Measurements from ENCODE around the gene CCN5.
"Not testable (repeated sequence)": the region's sequence is repeated elsewhere in the genome, so short reads cannot be mapped to it uniquely, and the experiment has no call there.

- not testable (repeated sequence) for TF ChIP-seq CTCF (IDR thresholded peaks at IDR 0.05); TEAD1 (CRISPR knock-in tag; IDR thresholded peaks at IDR 0.05); ZNF232 (CRISPR knock-in tag; IDR thresholded peaks at IDR 0.05); ELF4 (CRISPR knock-in tag; IDR thresholded peaks at IDR 0.05; ENCODE audit: low read depth); FOXK1 (CRISPR knock-in tag; IDR thresholded peaks at IDR 0.05); IRF1 (CRISPR knock-in tag; IDR thresholded peaks at IDR 0.05); ATF3 (CRISPR knock-in tag; conservative IDR thresholded peaks at IDR 0.05); USF2 (CRISPR knock-in tag; IDR thresholded peaks at IDR 0.05); MAX (CRISPR knock-in tag; IDR thresholded peaks at IDR 0.05); E2F5 (CRISPR knock-in tag; IDR thresholded peaks at IDR 0.05); SP1 (CRISPR knock-in tag; conservative IDR thresholded peaks at IDR 0.05); ZSCAN18 (CRISPR knock-in tag; IDR thresholded peaks at IDR 0.05)
These were observed 18.1 kb upstream of the CCN5 start for GRCh38 chr20:44697041-44697440.
